Stimulated activated CD4-positive, alpha-beta T cell treated with anti-CD3 and anti-CD28 coated beads, Interleukin-1b, Interleukin-23, amount 100 ng/mL, for 1 hour (primary cell): ENCODE measurements around the gene PCGF3.
"Not testable (repeated sequence)": the region's sequence is repeated elsewhere in the genome, so short reads cannot be mapped to it uniquely, and the experiment has no call there.

Experiments
- DNase-seq, 2 donors: peaks; one replicate each; pipeline ENCODE4 v3.0.0-alpha.2; 2020; ENCODE audit warnings: low read depth in 2 of 2

The PCGF3 gene

GRCh38 chr4:722851-723360, 17.3 kb downstream of the PCGF3 start:
- DNase-seq: no peak

- no peak for DNase-seq
Measured at GRCh38 chr4:723751-724530, 18.3 kb downstream of the PCGF3 start.

GRCh38 chr4:725391-726234, 20.0 kb downstream of the PCGF3 start:
- no peak for DNase-seq

GRCh38 chr4:726235-726787, 20.7 kb downstream of the PCGF3 start:
- DNase-seq: no peak

GRCh38 chr4:726838-727237, 21.2 kb downstream of the PCGF3 start:
- no peak for DNase-seq

DNA sequence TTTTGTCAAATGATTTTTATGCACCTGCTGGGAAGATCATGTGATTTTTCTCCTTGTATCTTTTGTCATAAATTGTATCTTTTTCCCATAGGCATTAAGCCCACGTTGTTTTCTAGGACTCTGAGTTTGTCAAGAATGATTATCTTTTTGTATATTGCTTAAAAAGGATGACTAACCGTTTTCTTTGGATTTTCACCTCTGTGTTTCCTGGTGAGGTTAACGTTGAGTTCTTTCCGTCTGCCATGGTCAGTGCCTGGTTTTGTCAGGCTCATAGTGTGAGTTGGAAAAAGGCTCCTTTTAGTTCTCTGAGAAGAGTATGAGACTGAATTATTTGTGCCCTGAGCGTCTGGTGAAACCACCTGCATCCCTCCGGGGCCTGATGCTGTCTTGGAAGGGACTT, 21.9 kb downstream of the PCGF3 start:
- DNase-seq: no peak

DNA sequence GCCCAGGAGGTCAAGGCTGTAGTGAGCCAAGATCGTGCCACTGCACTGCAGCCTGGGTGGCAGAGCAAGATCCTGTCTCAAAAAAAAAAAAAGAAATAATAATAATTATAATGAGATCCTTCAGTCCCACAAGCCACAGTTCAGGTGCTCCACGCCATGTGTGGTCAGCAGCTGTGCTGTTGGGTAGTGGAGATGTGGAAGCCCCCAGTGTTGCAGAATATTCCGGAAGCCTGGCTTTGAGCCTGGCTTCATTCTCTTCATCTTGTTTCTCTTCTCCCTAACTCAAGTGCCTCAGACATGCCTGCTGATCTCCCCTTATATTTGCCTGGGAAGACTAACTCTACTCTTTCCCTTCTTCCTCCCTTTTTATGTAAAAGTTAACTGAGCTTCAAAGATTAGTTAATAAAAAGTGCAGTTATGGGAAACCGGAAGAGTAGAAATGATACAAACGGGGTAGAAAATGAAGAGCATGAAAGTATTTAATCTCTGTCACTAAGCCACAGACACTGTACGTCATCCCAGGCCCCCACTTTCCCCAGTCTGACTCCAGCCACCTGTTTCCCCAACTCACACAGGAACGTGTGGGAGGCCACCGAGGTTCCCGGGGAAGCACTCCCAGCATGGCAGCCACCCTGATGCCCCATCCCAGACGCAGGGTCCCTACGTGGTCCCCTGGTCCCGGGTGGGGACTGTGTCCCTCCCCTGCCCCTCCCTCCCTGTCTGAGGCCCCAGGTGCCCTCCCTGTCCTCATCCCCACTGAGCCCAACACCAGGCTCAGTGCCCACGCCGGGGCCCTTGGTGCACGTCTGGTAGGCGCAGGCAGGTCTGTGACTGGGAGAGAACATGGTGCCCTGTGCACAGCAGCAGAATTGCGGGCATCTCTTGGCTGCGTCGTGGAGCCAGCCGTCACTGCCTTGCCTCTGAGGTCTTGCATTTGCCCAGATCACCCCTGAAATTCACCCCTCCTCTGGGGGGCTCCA, 24.0 kb downstream of the PCGF3 start:
- DNase-seq: no peak

- DNase-seq: no peak
Measured at GRCh38 chr4:730511-730910, 24.9 kb downstream of the PCGF3 start.

DNA sequence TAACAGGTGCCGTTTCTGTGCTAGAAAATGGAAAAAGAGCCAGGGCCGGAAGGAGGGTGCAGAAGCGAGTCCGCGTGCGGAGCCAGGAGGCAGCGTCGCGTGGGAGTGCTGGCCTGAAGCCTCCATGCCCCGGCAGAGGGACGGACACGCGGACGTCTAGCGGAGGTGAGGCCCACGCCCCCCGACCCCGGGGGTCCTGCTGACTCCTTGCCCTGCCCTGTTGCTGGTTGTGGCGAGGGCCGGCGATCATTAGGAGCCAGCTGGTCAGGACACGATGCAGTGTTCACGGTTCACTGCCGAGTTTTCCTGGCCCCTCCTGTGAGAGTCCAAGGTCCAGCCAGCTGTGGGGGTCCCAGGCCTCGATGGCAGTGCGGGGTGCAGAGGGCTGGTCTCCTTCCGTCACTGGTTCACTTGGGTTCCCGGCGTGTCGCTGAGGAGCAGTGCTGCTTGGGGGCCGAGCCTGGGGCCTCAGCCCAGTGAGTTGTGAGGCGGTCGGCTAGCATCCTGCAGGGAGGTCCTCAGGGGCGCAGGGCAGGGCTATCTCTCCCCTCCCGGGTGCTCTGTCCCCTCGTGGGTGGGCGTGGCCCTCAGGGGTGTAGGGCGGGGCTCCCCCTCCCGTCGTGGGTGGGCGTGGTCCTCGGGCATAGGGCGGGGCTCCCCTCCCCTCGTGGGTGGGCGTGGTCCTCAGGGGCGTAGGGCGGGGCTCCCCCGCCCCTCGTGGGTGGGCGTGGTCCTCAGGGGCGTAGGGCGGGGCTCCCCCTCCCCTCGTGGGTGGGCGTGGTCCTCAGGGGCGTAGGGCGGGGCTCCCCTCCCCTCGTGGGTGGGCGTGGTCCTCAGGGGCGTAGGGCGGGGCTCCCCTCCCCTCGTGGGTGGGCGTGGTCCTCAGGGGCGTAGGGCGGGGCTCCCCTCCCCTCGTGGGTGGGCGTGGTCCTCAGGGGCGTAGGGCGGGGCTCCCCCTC, 25.6 kb downstream of the PCGF3 start:
- not testable (repeated sequence) for DNase-seq

DNA sequence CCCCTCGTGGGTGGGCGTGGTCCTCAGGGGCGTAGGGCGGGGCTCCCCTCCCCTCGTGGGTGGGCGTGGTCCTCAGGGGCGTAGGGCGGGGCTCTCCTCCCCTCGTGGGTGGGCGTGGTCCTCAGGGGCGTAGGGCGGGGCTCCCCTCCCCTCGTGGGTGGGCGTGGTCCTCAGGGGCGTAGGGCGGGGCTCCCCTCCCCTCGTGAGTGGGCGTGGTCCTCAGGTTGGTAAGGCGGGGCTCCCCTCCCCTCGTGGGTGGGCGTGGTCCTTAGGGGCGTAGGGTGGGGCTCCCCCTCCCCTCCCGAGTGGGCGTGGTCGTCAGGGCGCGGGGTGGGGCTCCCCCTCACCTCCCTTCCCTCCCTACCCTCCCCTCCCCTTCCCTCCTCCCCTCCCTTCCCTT, 26.3 kb downstream of the PCGF3 start:
- not testable (repeated sequence) for DNase-seq

- no peak for DNase-seq
Measured at GRCh38 chr4:732486-732885, 26.9 kb downstream of the PCGF3 start.

GRCh38 chr4:732911-733630, 27.4 kb downstream of the PCGF3 start:
- no peak for DNase-seq

DNA sequence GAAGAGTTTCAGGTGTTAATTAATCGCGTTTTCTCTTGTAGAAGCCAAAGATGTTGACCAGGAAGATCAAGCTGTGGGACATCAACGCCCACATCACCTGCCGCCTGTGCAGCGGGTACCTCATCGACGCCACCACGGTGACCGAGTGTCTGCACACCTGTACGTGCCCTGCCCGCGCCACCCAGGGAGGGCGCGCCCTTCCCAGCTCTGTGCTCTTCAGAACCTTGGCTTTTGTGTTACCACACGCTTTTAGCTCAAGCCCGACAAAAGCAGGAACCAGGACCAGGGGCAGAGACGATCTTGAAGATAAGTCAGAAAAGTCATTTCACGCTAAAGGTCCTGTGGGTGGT, 28.0 kb downstream of the PCGF3 start:
- no peak for DNase-seq

- DNase-seq: no peak
Measured at GRCh38 chr4:734075-734474, 28.4 kb downstream of the PCGF3 start.

GRCh38 chr4:734951-735350, 29.3 kb downstream of the PCGF3 start:
- DNase-seq: no peak

GRCh38 chr4:735583-735982, 30.0 kb downstream of the PCGF3 start:
- no peak for DNase-seq

DNA sequence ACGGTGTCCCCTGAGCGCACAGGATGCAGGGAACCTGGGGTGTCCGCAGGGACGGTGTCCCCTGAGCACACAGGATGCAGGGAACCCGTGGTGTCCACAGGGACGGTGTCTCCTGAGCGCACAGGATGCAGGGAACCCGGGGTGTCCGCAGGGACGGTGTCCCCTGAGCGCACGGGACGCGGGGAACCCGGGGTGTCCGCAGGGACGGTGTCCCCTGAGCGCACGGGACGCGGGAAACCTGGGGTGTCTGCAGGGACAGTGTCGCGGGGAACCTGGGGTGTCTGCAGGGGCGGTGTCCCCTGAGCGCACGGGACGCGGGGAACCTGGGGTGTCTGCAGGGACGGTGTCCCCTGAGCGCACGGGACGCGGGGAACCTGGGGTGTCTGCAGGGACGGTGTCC, 30.9 kb downstream of the PCGF3 start:
- DNase-seq: not testable (repeated sequence)

- DNase-seq: no peak
Measured at GRCh38 chr4:738781-739280, 33.2 kb downstream of the PCGF3 start.

DNA sequence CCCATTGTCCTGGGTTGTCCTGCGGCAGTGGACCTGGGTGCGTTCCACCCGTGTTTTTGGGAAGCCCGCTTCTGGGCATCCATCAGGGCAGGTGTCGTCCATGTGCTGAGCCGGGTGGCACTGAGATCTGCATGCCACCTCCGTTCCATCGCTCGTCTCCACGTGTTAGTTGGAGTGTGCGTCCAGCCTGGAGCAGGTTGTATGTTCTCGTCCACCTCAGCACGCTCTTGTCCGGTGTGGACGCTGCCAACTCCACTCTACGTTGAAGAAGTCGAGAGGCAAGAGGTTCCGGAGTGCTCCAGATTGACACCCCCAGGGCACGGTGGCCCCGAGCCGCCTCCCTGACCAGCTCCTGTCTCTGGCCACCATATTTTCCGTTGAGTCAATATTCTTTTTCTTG, 33.9 kb downstream of the PCGF3 start:
- DNase-seq: no peak
